ENCODE data around the gene ZNF607. TPM values are rescaled to one million over a fixed set of nuclear protein-coding genes. Genes with fewer than 3 reads are reported as not detected.
"Not testable (repeated sequence)": the region's sequence is repeated elsewhere in the genome, so short reads cannot be mapped to it uniquely, and the experiment has no call there.

ZNF607 gene
- total RNA-seq = 1 to 10 TPM; 7.4 to 7.8 TPM

- intact Hi-C loops (cut with micrococcal nuclease) = no loop called here
- Mint-ChIP-seq H3K4me3 (peak within 1 kb of the TSS; percentile 96), H3K9me3 (peaks cover 6% of the 10 kb centered on the region), H3K27me3 (no peaks in the 10 kb centered on the region), H3K36me3 (ENCODE audit: low read depth) (peaks cover 33% of the 10 kb centered on the region), H3K27ac (peak within 1 kb of the TSS; percentile 91), H3K4me1 (ENCODE audit: low read depth) (peaks cover 14% of the 10 kb centered on the region)
- CTCF ChIA-PET = interaction anchor here (0.6 kb wide), 1 partner anchor 187 kb away, joined by 3 read pairs; the partner anchor contains the start of gene WDR87
- TF ChIP-seq, protein P1, sequence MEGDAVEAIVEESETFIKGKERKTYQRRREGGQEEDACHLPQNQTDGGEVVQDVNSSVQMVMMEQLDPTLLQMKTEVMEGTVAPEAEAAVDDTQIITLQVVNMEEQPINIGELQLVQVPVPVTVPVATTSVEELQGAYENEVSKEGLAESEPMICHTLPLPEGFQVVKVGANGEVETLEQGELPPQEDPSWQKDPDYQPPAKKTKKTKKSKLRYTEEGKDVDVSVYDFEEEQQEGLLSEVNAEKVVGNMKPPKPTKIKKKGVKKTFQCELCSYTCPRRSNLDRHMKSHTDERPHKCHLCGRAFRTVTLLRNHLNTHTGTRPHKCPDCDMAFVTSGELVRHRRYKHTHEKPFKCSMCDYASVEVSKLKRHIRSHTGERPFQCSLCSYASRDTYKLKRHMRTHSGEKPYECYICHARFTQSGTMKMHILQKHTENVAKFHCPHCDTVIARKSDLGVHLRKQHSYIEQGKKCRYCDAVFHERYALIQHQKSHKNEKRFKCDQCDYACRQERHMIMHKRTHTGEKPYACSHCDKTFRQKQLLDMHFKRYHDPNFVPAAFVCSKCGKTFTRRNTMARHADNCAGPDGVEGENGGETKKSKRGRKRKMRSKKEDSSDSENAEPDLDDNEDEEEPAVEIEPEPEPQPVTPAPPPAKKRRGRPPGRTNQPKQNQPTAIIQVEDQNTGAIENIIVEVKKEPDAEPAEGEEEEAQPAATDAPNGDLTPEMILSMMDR (IDR thresholded peaks at IDR 0.05) = peak; percentile 60
- ATAC-seq (peak; percentile 95), DNase-seq (peak; percentile 90)
- POLR2A ChIA-PET = interaction anchor here (0.6 to 1.0 kb wide), 4 partner anchors 27 to 398 kb away, joined by 3 to 6 read pairs (median 3); partner anchors contain the start of gene ZNF573
These were observed at the start of gene ZNF607 for GRCh38 chr19:37719111-37719926. TSS of gene ZNF607 (minus strand) at chr19:37719761. CDS start at chr19:37711618, 8,143 bp downstream.

DNA sequence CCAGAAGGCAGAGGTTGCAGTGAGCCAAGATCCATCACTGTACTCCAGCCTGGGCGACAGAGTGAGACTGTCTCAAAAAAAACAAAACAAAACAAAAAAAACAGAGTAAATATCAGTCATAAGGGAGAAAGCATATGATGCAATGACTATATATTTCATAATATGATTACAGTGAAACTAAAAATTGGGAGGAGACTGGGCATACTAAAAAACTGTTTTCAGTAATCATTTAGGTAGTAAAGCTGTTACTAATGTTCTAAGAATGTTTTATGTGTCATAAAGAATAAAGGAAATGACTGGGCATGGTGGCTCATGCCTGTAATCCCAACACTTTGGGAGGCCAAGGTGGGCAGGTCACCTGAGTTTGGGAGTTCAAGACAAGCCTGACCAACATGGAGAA lies 43.9 kb upstream of the ZNF607 start:
- CTCF ChIA-PET = no interaction called here
- intact Hi-C loops (cut with micrococcal nuclease) = no loop called here
- H3K9me3 Mint-ChIP-seq = peaks cover 8% of the 10 kb centered on the region
- POLR2A ChIA-PET = no interaction called here
- ATAC-seq (peak; percentile 45), DNase-seq (peak; percentile 7)
- H3K4me1 Mint-ChIP-seq (ENCODE audit: low read depth) = no peaks in the 10 kb centered on the region
- peak overlapping the region; percentile 38 for H3K27ac Mint-ChIP-seq
- no peaks in the 10 kb centered on the region for H3K27me3 Mint-ChIP-seq
- H3K4me3 Mint-ChIP-seq = no peak overlapping the region
- H3K36me3 Mint-ChIP-seq (ENCODE audit: low read depth) = peaks cover 71% of the 10 kb centered on the region
- TF ChIP-seq, protein P1 (IDR thresholded peaks at IDR 0.05) = no peak

DNA sequence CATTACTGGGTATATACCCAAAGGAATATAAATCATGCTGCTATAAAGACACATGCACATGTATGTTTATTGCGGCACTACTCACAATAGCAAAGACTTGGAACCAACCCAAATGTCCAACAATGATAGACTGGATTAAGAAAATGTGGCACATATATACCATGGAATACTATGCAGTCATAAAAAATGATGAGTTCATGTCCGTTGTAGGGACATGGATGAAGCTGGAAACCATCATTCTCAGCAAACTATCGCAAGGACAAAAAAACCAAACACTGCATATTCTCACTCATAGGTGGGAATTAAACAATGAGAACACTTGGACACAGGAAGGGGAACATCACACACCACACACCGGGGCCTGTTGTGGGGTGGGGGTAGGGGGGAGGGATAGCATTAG lies 38.1 kb upstream of the ZNF607 start:
- H3K36me3 Mint-ChIP-seq (ENCODE audit: low read depth) = peaks cover 59% of the 10 kb centered on the region
- H3K4me3 Mint-ChIP-seq; CTCF ChIA-PET; H3K27ac Mint-ChIP-seq; ATAC-seq; DNase-seq; H3K27me3 Mint-ChIP-seq; intact Hi-C loops (cut with micrococcal nuclease); H3K4me1 Mint-ChIP-seq (ENCODE audit: low read depth); POLR2A ChIA-PET: not testable (repeated sequence)
- peaks cover 19% of the 10 kb centered on the region for H3K9me3 Mint-ChIP-seq

DNA sequence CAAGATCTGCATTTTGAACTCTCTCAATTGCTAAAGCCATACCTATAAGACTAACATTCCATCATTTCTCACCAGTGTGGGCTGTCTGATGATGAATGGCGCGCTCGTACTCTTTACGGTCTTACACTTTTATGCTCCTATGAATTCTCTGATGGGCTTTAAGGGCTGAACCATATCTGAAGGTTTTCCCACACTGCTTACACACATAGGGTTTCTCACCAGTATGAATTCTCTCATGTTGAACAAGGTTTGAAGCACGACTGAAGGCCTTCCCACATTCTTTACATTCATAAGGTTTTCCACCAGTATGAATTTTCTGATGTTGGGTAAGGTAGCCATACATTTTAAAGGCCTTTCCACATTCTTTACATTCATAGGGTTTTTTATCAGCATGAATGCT lies 18.8 kb upstream of the ZNF607 start:
- intact Hi-C loops (cut with micrococcal nuclease) = no loop called here
- ATAC-seq = no peak
- Mint-ChIP-seq H3K9me3 (peaks cover 72% of the 10 kb centered on the region), H3K27me3 (no peaks in the 10 kb centered on the region), H3K4me1 (ENCODE audit: low read depth) (no peaks in the 10 kb centered on the region), H3K4me3 (no peak overlapping the region), H3K27ac (no peak overlapping the region), H3K36me3 (ENCODE audit: low read depth) (peaks cover 88% of the 10 kb centered on the region)
- TF ChIP-seq, protein P1 (IDR thresholded peaks at IDR 0.05) = no peak
- ChIA-PET POLR2A (no interaction called here), CTCF (no interaction called here)
- DNase-seq = no peak

DNA sequence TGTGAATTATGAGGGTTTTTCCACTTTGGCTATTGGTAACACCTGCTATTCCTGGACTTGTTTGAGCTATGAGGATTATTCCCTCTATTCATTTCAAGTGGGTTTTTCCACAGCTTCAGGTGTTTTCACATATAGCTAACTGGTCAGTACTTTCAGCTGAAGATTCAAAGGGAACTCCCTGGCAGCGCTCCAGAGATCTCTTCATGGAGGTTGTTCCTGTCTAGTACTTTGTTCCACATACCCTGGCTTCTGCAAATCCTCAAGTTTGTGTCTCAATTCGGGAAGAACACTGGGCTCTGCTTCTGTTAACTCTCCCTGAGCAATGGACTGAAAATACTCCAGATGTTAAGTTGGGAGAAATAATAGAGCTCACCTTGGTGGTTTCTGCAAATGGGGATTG lies 5.6 kb upstream of the ZNF607 start:
- H3K36me3 Mint-ChIP-seq (ENCODE audit: low read depth) = peaks cover 10% of the 10 kb centered on the region
- CTCF ChIA-PET = no interaction called here

More for the DNA sequence above, 5.6 kb upstream of the ZNF607 start:
- Mint-ChIP-seq H3K4me1 (ENCODE audit: low read depth) (no peaks in the 10 kb centered on the region), H3K27me3 (no peaks in the 10 kb centered on the region), H3K27ac (no peak overlapping the region), H3K4me3 (no peak overlapping the region), H3K9me3 (peaks cover 8% of the 10 kb centered on the region)
- no peak for DNase-seq
- no peak for ATAC-seq
- TF ChIP-seq, protein P1 (IDR thresholded peaks at IDR 0.05) = no peak
- POLR2A ChIA-PET = interaction anchor here (0.9 kb wide), 1 partner anchor 10 kb away, joined by 3 read pairs; no protein-coding TSS in a partner anchor
- intact Hi-C loops (cut with micrococcal nuclease) = no loop called here

Data from activated CD8-positive, alpha-beta T cell treated with anti-CD3 and anti-CD28 coated beads for 36 hours (primary cell).